Renal cortical epithelial cell (primary cell): ENCODE results near the gene CSAG2. TPM values are rescaled to one million over a fixed set of nuclear protein-coding genes. Genes with fewer than 3 reads are reported as not detected.
"Not testable (repeated sequence)": the region's sequence is repeated elsewhere in the genome, so short reads cannot be mapped to it uniquely, and the experiment has no call there.

Experiments used
- DNase-seq: peaks from one replicate; pipeline ENCODE4 v3.0.0-alpha.2; 2011; ENCODE audit warnings: low read depth
- total RNA-seq: library from RNA; depleted of rRNA; stranded (reverse); fragments of >200 nt; gene quantifications from 2 replicates; pipeline ENCODE4 v1.2.3, GENCODE V29; 2014

Gene CSAG2, protein sequence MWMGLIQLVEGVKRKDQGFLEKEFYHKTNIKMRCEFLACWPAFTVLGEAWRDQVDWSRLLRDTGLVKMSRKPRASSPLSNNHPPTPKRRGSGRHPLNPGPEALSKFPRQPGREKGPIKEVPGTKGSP
- total RNA-seq, result not detected in 2 replicates

DNA sequence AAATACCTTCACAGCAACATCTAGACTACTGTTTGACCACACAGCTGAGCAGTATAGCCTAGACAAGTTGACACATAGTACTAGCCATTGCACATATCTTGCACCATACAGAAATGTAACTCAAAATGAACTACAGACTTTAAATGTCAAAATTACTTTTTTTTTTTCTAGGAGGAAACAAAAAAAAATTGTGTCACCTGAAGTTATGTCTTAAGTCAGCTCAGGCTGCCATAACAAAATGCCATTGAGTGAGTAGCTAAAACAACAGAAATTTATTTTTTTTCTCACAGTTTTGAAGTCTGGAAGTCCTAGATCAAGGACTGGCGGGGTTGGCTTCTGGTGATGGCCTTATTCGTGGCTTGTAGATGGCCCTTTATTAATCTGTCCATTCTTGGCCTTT, at the start of gene CSAG2:
Gene CSAG2 (minus strand): TSS at position 101 of the 400 bp plus-strand sequence. CDS start 161 bp downstream, outside the sequence.
- not testable (repeated sequence) for DNase-seq

DNA sequence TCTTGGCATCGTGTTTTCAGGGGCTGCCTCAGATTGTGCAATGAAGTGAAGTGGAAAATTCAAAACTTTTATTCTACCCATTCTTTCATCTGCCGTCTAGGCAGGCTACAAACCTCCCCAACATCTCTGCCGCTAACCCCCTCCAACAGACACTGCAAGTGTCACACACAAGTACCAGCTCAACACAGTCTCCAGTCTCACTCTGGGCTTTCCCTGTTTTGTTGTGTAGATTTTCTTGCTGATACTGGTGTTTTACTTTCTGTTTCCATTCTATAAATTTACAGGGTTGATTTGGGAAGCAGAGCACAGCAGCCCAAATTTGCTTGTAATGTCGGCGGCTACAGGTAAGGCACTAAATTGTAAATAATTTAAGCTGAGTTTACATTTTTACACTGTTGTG, 45.8 kb upstream of the CSAG2 start:
- DNase-seq, result not testable (repeated sequence)

DNA sequence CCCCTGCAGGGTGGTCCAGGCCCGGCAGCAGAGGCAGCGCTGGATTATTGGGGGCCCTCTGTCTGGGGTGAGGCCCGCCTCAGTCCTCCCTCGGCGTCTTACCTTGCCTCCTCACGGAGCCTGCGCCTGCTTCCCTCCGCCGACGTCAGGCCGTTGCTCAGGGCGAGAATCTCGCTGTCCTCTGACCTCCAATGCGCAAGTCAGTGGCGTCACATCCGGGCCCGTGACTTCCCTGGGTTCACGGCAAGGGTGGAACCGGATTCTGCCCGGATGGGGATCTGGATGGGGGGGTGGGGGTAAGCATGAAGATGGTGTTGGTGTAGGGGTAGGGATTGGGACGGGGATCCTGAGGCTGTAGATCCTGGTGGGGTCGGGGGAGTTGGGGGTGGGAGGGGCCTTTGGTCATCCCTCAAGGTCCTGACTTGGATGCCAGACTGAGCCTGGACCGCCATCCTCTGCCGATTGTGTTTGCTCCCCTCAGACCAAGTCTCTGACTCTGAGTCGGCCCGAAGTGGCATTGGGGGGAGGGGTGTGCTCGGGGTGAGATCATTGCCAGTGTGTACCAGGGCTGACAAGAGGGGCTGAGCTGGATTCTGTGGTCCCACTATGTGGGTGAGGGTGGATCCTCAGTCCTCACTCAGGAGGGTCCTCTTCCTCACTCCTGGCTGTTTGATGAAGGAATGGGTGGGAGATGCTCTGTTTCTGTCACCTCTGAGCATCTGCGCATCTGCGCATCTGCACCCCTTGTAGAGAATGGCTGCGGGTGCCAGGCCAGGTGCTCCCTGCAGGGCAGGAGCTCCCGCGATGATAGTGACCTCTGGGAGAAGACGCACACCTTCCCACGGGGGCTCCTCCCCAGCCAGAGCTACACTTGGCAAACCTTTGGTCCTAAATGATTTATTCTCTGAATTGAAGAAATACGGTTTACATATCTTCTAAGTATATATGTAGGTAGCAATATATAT, 44.9 kb upstream of the CSAG2 start, which contains the start of gene MAGEA2:
Gene MAGEA2 (minus strand): TSS at position 157 of the 965 bp plus-strand sequence. CDS start 2,479 bp downstream, outside the sequence.
- not testable (repeated sequence) for DNase-seq

DNA sequence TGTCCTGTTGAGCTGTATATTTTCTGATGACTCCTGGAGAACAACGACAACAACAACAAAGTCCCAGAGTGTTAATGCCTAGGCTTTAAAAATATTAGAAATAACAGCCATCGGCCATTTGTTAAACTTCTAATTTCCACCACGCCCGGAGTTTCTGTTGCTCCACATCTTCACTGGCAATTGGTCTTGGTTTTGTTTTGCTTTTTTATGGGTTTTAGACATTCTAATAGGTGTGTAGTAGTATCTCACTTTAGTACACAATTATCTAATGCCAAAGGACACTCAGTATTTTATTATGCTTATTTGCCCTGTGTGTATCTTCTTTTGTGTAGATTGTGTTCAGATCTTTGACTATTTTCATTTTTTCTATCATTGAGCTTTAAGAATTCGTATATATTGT, 29.5 kb upstream of the CSAG2 start:
- DNase-seq, result no peak

DNA sequence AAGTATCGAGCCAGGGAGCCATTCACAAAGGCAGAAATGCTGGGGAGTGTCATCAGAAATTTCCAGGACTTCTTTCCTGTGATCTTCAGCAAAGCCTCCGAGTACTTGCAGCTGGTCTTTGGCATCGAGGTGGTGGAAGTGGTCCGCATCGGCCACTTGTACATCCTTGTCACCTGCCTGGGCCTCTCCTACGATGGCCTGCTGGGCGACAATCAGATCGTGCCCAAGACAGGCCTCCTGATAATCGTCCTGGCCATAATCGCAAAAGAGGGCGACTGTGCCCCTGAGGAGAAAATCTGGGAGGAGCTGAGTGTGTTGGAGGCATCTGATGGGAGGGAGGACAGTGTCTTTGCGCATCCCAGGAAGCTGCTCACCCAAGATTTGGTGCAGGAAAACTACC, 27.5 kb upstream of the CSAG2 start:
- not testable (repeated sequence) for DNase-seq

- DNase-seq, result no peak
Observed at GRCh38 chrX:152735860-152736511, 26.9 kb upstream of the CSAG2 start.

- DNase-seq, result no peak
Observed at GRCh38 chrX:152735101-152735500, 26.0 kb upstream of the CSAG2 start.

DNA sequence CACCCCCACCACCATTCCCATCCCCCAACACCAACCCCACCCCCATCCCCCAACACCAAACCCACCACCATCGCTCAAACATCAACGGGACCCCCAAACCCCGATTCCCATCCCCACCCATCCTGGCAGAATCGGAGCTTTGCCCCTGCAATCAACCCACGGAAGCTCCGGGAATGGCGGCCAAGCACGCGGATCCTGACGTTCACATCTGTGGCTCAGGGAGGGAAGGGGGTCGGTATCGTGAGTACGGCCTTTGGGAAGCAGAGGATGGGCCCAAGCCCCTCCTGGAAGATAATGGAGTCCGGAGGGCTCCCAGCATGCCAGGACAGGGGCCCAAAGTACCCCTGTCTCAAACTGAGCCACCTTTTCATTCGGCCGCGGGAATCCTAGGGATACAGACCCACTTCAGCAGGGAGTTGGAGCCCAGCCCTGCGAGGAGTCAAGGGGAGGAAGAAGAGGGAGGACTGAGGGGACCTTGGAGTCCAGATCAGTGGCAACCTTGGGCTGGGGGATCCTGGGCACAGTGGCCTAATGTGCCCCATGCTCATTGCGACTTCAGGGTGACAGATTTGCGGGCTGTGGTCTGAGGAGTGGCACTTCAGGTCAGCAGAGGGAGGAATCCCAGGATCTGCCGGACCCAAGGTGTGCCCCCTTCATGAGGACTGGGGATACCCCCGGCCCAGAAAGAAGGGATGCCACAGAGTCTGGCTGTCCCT, 25.2 kb upstream of the CSAG2 start:
- not testable (repeated sequence) for DNase-seq

GRCh38 chrX:152733261-152733975, 24.3 kb upstream of the CSAG2 start, which contains the start of the genes CSAG1 and MAGEA12:
Gene CSAG1, minus strand, starts transcription at chrX:152733721. Its CDS starts 1,261 bp downstream, at chrX:152732460.
Gene MAGEA12, plus strand, starts transcription at chrX:152733757. Its CDS starts 2,405 bp downstream, at chrX:152736162.
- no peak for DNase-seq

DNA sequence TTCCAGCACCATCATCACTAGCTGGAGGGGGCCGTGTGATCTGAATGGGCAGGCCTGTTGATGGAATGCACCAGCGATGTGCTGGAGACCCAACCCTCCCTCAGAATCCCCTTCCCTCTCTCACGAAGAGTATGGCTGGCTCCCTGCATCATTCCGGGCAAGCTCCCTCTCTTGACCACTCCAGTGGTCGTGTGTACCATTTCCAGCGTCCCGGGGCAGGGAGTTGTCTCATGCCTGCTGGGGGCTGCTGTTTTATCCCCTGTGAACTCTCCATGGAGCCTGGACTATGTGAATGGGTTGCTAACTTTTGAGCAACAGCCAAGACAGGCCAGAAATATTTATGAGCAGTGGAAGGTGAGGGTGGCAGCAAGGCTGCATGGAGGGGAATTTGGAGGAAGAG, 16.3 kb upstream of the CSAG2 start:
- no peak for DNase-seq

DNA sequence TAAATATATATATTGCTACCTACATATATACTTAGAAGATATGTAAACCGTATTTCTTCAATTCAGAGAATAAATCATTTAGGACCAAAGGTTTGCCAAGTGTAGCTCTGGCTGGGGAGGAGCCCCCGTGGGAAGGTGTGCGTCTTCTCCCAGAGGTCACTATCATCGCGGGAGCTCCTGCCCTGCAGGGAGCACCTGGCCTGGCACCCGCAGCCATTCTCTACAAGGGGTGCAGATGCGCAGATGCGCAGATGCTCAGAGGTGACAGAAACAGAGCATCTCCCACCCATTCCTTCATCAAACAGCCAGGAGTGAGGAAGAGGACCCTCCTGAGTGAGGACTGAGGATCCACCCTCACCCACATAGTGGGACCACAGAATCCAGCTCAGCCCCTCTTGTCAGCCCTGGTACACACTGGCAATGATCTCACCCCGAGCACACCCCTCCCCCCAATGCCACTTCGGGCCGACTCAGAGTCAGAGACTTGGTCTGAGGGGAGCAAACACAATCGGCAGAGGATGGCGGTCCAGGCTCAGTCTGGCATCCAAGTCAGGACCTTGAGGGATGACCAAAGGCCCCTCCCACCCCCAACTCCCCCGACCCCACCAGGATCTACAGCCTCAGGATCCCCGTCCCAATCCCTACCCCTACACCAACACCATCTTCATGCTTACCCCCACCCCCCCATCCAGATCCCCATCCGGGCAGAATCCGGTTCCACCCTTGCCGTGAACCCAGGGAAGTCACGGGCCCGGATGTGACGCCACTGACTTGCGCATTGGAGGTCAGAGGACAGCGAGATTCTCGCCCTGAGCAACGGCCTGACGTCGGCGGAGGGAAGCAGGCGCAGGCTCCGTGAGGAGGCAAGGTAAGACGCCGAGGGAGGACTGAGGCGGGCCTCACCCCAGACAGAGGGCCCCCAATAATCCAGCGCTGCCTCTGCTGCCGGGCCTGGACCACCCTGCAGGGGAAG, 5.0 kb upstream of the CSAG2 start, which contains the start of gene MAGEA2B:
Gene MAGEA2B (plus strand): TSS at position 814 of the 973 bp plus-strand sequence. CDS start 2,479 bp downstream, outside the sequence.
- not testable (repeated sequence) for DNase-seq

GRCh38 chrX:152713195-152713594, 4.1 kb upstream of the CSAG2 start:
- not testable (repeated sequence) for DNase-seq

DNA sequence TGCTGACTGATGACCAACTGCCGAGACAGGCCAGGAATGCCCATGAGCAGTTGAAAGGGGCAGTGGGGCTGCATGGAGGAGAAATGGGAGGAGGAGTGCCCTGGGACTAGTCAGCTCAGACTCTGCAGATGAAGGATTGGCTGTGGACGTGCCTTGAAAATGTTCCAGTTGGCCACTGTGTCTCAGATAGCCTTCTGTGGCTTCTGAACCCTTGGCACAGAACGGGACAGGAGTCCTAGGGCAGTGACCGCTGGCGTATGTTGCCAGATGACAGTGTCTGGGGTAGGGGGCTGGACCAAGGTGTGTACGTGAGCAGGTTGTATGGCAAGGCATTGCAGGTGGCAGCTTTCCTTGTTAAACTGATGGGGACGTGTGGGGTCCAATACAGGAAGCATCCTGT, 2.6 kb downstream of the CSAG2 start:
- not testable (repeated sequence) for DNase-seq

GRCh38 chrX:152700390-152700789, 8.7 kb downstream of the CSAG2 start:
- DNase-seq, result not testable (repeated sequence)

GRCh38 chrX:152697952-152698931, 10.8 kb downstream of the CSAG2 start, which contains the start of gene MAGEA3:
Gene MAGEA3, plus strand, starts transcription at chrX:152698794. Its CDS starts 2,039 bp downstream, at chrX:152700833.
- not testable (repeated sequence) for DNase-seq

DNA sequence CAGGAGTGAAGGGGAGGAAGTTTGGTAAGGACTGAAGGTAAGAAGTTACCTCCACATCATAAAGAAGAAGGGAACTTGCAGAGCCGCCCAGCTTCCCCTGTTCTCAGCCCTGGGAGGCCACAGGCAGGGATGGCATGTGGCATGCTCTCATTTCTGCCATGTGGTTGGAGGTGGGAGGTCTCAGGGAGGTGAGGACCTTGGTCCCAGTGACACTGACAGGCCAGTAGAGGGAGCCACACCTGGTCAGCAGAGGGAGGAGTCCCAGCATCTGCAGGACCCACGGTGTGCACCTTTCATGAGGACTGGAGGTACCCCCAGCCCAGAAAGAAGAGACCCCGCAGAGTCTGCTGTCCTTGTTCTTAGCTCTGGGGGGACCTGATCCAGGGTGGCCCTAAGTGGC, 28.1 kb downstream of the CSAG2 start:
- DNase-seq, result not testable (repeated sequence)

DNA sequence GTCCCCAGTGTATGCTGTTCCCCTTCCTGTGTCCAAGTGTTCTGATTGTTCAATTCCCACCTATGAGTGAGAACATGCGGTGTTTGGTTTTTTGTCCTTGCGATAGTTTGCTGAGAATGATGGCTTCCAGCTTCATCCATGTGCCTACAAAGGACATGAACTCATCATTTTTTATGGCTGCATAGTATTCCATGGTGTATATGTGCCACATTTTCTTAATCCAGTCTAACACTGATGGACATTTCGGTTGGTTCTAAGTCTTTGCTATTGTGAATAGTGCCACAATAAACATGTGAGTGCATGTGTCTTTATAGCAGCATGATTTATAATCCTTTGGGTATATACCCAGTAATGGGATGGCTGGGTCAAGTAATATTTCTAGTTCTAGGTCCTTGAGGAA, 34.4 kb downstream of the CSAG2 start:
- DNase-seq, result not testable (repeated sequence)

DNA sequence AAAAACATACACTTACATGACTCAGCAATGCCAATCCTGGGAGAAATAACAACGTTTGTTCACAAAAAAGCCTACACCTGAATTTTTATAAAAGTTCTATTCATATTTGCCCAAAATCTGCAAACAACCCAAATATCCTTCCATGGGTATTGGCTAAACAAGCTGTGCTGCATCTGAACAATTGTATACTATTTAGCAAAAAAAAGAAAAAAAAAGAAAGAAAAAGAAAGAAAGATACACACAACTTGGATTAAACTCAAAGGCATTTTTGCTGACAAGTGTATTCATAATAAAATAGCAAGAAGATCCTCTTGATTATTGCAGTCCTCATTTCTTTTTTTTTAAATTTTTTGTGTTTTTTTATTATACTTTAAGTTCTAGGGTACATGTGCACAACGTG, 34.9 kb downstream of the CSAG2 start:
- no peak for DNase-seq
